K562 (cell line): ENCODE data around the gene MRTFB. TPM values are rescaled to one million over a fixed set of nuclear protein-coding genes. Genes with fewer than 3 reads are reported as not detected.

ENCODE experiments used
- ATAC-seq: fragments of 200-7000 bp; cut with Tn5 transposase; 3 replicates; pipeline ENCODE4 v1.9.1; 2020; ENCODE audit warnings: moderate library complexity
- BruUV-seq: library from RNA; stranded (reverse); fragments of 400-500 nt; replicated peaks from 2 replicates; lab custom pipeline; 2021; lab: Mats Ljungman, UMichigan
- CTCF ChIA-PET: fragments of 300-600 bp; formaldehyde crosslinking; extraction: SDS; loops from one replicate; lab custom pipeline; 2021; ENCODE audit warnings: low intra/inter-chr PET ratio; lab: Yijun Ruan, JAX
- POLR2A ChIA-PET: fragments of 300-600, 350-650 bp; sonication (Branson Sonifier 250); formaldehyde crosslinking; extraction: SDS; loops from one replicate; lab custom pipeline; 2021; ENCODE audit warnings: antibody characterized with exemption, inconsistent platforms; lab: Yijun Ruan, JAX
- DNase-seq, 4 experiments: peaks; one replicate each; pipeline versions ENCODE4 v3.0.0 to v3.0.0-alpha.2; 2011 to 2018; ENCODE audit warnings: low spot score in 3 of 4, mixed read lengths in 3 of 4; ENCODE audit errors: extremely low read depth in 1 of 4
- FAIRE-seq: peaks from 2 replicates; lab custom pipeline; 2011; peaks lifted over from hg19 to GRCh38; lab: Jason Lieb, UNC
- H2AFZ ChIP-seq: 2 replicates; pipeline ENCODE4 v1.6.0; 2011; ENCODE audit warnings: low read depth, low read length, control low read depth, inconsistent platforms
- H3K27ac ChIP-seq: fragments of 200-600 bp; 3 replicates; pipeline ENCODE4 v1.8.0; 2011; ENCODE audit warnings: low read depth, mild to moderate bottlenecking, control low read depth, inconsistent platforms, low read length, moderate library complexity, mixed read lengths; ENCODE audit errors: extremely low read depth
- H3K27me3 ChIP-seq, 2 experiments: fragments of 300-600 bp in 1 of 2; 2 replicates in 1 of 2; 3 replicates in 1 of 2; pipeline versions ENCODE4 v1.6.0 to v1.8.0; 2011; ENCODE audit warnings: inconsistent platforms in 2 of 2, low read length in 2 of 2, mild to moderate bottlenecking in 1 of 2, mixed read lengths in 1 of 2, moderate library complexity in 1 of 2; ENCODE audit not compliant: control insufficient read depth in 2 of 2, insufficient read depth in 2 of 2
- H3K36me3 ChIP-seq: fragments of 300-600 bp; 3 replicates; pipeline ENCODE4 v1.8.0; 2011; ENCODE audit warnings: mild to moderate bottlenecking, low read length, inconsistent platforms; ENCODE audit not compliant: control insufficient read depth, insufficient read depth
- H3K4me1 ChIP-seq, 2 experiments: fragments of 200-600 bp in 1 of 2; replicated peaks in 1 of 2; 2 replicates in 1 of 2; 3 replicates in 1 of 2; pipeline versions ENCODE4 v1.5.1 to v1.8.0; 2011; ENCODE audit warnings: inconsistent platforms in 2 of 2, low read length in 2 of 2, mild to moderate bottlenecking in 1 of 2, mixed read lengths in 1 of 2, moderate library complexity in 1 of 2; ENCODE audit not compliant: control insufficient read depth in 2 of 2, insufficient read depth in 2 of 2
- H3K4me2 ChIP-seq: 2 replicates; pipeline ENCODE4 v1.6.1; 2011; ENCODE audit warnings: low read length, control low read depth, inconsistent platforms, mixed read lengths; ENCODE audit not compliant: insufficient read depth
- H3K4me3 ChIP-seq: fragments of 200-600 bp; sonication (generic), shearing (Covaris generic); 2 replicates; pipeline ENCODE4 v1.5.1; 2016; ENCODE audit warnings: control low read depth, inconsistent platforms
- H3K79me2 ChIP-seq: fragments of 200-600 bp; 3 replicates; pipeline ENCODE4 v1.8.0; 2011; ENCODE audit warnings: low read length, inconsistent platforms; ENCODE audit not compliant: control insufficient read depth, insufficient read depth
- H3K9ac ChIP-seq, 2 experiments: 2 replicates each; pipeline versions ENCODE4 v1.6.0 to v1.6.1; 2011; ENCODE audit warnings: low read depth in 2 of 2, low read length in 2 of 2, control low read depth in 1 of 2, inconsistent platforms in 1 of 2, mild to moderate bottlenecking in 1 of 2, mixed read lengths in 1 of 2; ENCODE audit not compliant: insufficient read depth in 1 of 2
- H3K9me1 ChIP-seq: one replicate; pipeline ENCODE4 v1.6.0; 2011; ENCODE audit warnings: inconsistent platforms, mild to moderate bottlenecking, low read length, moderate library complexity; ENCODE audit not compliant: control insufficient read depth, insufficient read depth
- H3K9me3 ChIP-seq: replicated peaks from 2 replicates; pipeline ENCODE4 v1.5.1; 2011; ENCODE audit warnings: low read depth, low read length, inconsistent platforms; ENCODE audit not compliant: control insufficient read depth, insufficient read depth
- H4K20me1 ChIP-seq: replicated peaks from 2 replicates; pipeline ENCODE4 v1.6.1; 2011; ENCODE audit warnings: low read length, inconsistent platforms, mixed read lengths; ENCODE audit not compliant: control insufficient read depth, insufficient read depth
- CREBBP ChIP-seq: IDR thresholded peaks from one replicate; pipeline ENCODE4 v1.6.1; 2012; ENCODE audit warnings: low read depth, mild to moderate bottlenecking, control low read depth, inconsistent platforms, low read length
- DPF2 ChIP-seq: fragments of 450-650 bp; IDR thresholded peaks from 2 replicates; pipeline ENCODE4 v1.6.1; 2016
- L3MBTL2 ChIP-seq: fragments of 450-650 bp; IDR thresholded peaks from 2 replicates; pipeline ENCODE4 v1.6.1; 2016; ENCODE audit warnings: mild to moderate bottlenecking, moderate library complexity
- MAFK ChIP-seq: IDR thresholded peaks from 2 replicates; pipeline ENCODE4 v1.6.1; 2011; ENCODE audit warnings: low read length, improper control_type of control experiment
- SMARCA4 ChIP-seq: fragments of 450-650 bp; IDR thresholded peaks from 2 replicates; pipeline ENCODE4 v1.6.1; 2016
- THRB ChIP-seq: fragments of 450-650 bp; formaldehyde crosslinking; conservative IDR thresholded peaks from 2 replicates; pipeline ENCODE4 v1.4.0; 2022; ENCODE audit warnings: mild to moderate bottlenecking, missing genetic modification characterization
- ZBTB26 ChIP-seq: fragments of 450-650 bp; formaldehyde crosslinking; IDR thresholded peaks from 2 replicates; pipeline ENCODE4 v1.4.0; 2022; ENCODE audit warnings: missing genetic modification characterization
- ZBTB8A ChIP-seq: fragments of 450-650 bp; IDR thresholded peaks from 2 replicates; pipeline ENCODE4 v1.6.1; 2018; ENCODE audit warnings: mild to moderate bottlenecking, moderate library complexity; ENCODE audit not compliant: partially characterized antibody
- ZNF518B ChIP-seq: fragments of 250-450 bp; sonication (Bioruptor Pico); IDR thresholded peaks from 2 replicates; pipeline ENCODE4 v1.5.0; 2021; ENCODE audit warnings: mild to moderate bottlenecking, moderate library complexity
- WGBS: fragments of 100-300 bp; shearing (Covaris generic); methylation state at CpG from one replicate; pipeline ENCODE4 v1.1.6; 2016; ENCODE audit warnings: low coverage, mixed read lengths; ENCODE audit not compliant: insufficient coverage; ENCODE audit errors: missing lambda C conversion rate; 5-methylcytosine and 5-hydroxymethylcytosine counted together
- in situ Hi-C: fragments of 300-500 bp; cut with MboI; formaldehyde crosslinking; loops from 4 replicates; pipeline ENCODE4 v1.15.0; 2018; ENCODE audit warnings: inconsistent platforms, mixed read lengths
- intact Hi-C: fragments of 100-400 bp; cut with micrococcal nuclease; formaldehyde crosslinking; loops from 2 replicates; pipeline ENCODE4 v1.14.2; 2022
- polyA plus RNA-seq, 8 experiments: library from polyadenylated mRNA; depleted of rRNA in 4 of 8; stranded (reverse) in 5 of 8; unstranded in 3 of 8; fragments of >200 nt; fragmentation: Nextera tagmentation in 2 of 8; fragmentation: Illumina TruSeq in 1 of 8; extraction: Ambion mirVana in 2 of 8; extraction: Trizol in 1 of 8; gene quantifications; 2 replicates each; pipeline versions ENCODE4 v1.2.1 to v1.2.3, GENCODE V29; 2011 to 2014; ENCODE audit warnings: inconsistent platforms in 1 of 8, missing spikeins in 1 of 8
- total RNA-seq, 7 experiments: library from RNA; depleted of rRNA in 6 of 7; stranded (reverse); fragments of >200 nt in 6 of 7; fragmentation: Illumina TruSeq in 2 of 7; extraction: Trizol in 2 of 7; gene quantifications; 2 replicates each; pipeline versions ENCODE4 v1.2.1 to v1.2.3, GENCODE V29; 2011 to 2021; ENCODE audit warnings: low replicate concordance in 1 of 7
- TF ChIP-seq, protein P1 (sequence below): fragments of 250-450 bp; sonication (Bioruptor Pico); IDR thresholded peaks from 2 replicates; pipeline ENCODE4 v1.4.0; 2020; ENCODE audit warnings: mild to moderate bottlenecking, moderate library complexity, borderline replicate concordance

Gene MRTFB
- total and polyA plus RNA-seq, 9 of the 15 experiments (the other 6 are each of a cell fraction or from before 2014, with no cell fraction given) = 2.2 to 12.7 (median 7.0) TPM

DNA sequence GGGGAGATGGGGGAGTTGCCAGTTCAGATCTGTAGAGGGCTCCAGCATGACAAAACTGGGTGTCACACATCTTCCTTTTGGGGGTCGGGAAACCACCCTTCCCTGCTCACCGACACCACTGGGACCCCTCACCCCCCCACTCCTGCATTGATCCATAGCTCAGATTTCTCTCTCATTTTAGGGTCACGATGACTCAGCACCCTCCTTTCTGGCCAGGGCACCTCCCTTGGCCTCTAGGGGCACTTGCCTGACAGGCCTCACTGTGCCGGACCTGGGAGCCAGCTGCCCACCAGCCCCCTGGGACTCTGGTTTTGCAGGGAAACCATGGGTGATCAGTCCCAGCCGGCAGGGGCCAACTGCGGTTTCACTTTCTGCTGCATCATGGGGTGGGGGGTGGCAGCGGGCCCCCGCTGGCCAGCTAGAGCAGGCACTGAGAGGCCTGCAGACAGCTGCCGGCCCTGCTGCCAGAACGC is 239.4 kb downstream of the MRTFB start:
- peak; percentile 54 for ATAC-seq
- 13% methylated on average over 8 of the region's 10 CpGs for WGBS
- POLR2A ChIA-PET = interaction anchor here (0.5 to 1.1 kb wide), 4 partner anchors 23 to 706 kb away, joined by 3 to 4 read pairs (median 3); no protein-coding TSS in a partner anchor
- Histone ChIP-seq H3K9me3 (no peaks in the 10 kb centered on the region), H3K9me1 (no peaks in the 10 kb centered on the region), H4K20me1 (no peaks in the 10 kb centered on the region; the same call in 1 of the 2 replicates), H3K27me3 (no peaks in the 10 kb centered on the region), H3K27ac (no peak overlapping the region), H3K79me2 (peaks cover 62% of the 10 kb centered on the region), H3K4me1 (peaks cover 22 to 44% of the 10 kb centered on the region in 2 experiments), H3K4me2 (peak overlapping the region; percentile 49), H3K4me3 (no peak overlapping the region), H2AFZ (no peak overlapping the region), H3K36me3 (no peaks in the 10 kb centered on the region), H3K9ac (peak overlapping the region in 1 of 2 experiments; percentile 81; a peak in 2 of 4 replicates)
- FAIRE-seq = no peak
- CTCF ChIA-PET = no interaction called here
- BruUV-seq = no TSS peak
- peak; percentile 42 to 52 (median 44) for DNase-seq
- in situ Hi-C loops = no loop called here
- intact Hi-C loops = no loop called here
- TF ChIP-seq ZNF518B (CRISPR knock-in tag) = no peak
- TF ChIP-seq ZBTB26 = no peak
- TF ChIP-seq, protein P1, sequence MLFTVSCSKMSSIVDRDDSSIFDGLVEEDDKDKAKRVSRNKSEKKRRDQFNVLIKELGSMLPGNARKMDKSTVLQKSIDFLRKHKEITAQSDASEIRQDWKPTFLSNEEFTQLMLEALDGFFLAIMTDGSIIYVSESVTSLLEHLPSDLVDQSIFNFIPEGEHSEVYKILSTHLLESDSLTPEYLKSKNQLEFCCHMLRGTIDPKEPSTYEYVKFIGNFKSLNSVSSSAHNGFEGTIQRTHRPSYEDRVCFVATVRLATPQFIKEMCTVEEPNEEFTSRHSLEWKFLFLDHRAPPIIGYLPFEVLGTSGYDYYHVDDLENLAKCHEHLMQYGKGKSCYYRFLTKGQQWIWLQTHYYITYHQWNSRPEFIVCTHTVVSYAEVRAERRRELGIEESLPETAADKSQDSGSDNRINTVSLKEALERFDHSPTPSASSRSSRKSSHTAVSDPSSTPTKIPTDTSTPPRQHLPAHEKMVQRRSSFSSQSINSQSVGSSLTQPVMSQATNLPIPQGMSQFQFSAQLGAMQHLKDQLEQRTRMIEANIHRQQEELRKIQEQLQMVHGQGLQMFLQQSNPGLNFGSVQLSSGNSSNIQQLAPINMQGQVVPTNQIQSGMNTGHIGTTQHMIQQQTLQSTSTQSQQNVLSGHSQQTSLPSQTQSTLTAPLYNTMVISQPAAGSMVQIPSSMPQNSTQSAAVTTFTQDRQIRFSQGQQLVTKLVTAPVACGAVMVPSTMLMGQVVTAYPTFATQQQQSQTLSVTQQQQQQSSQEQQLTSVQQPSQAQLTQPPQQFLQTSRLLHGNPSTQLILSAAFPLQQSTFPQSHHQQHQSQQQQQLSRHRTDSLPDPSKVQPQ (CRISPR knock-in tag) = no peak
- no peak for TF ChIP-seq CREBBP
- peak; percentile 37; the same call in 1 of the 2 replicates for TF ChIP-seq SMARCA4
- no peak for TF ChIP-seq ZBTB8A
- peak; percentile 65 for TF ChIP-seq MAFK
- peak; percentile 61 for TF ChIP-seq DPF2
- no peak for TF ChIP-seq L3MBTL2
- TF ChIP-seq THRB (CRISPR knock-in tag) = no peak
